SU-DHL-6 (cell line): ENCODE measurements around the gene ADCY10.

Experiments used
- CTCF ChIP-seq: fragments of 200-600 bp; sonication (generic); IDR thresholded peaks from one replicate; pipeline ENCODE4 v1.5.1; 2017; ENCODE audit warnings: antibody characterized with exemption, mild to moderate bottlenecking, low read length, moderate library complexity; ENCODE audit not compliant: insufficient read depth, poor library complexity, severe bottlenecking
- EZH2phosphoT487 ChIP-seq: fragments of 200-600 bp; sonication (generic), shearing (Covaris generic); conservative IDR thresholded peaks from 2 replicates; pipeline ENCODE4 v1.6.1; 2018; ENCODE audit warnings: mild to moderate bottlenecking, antibody characterized with exemption, low read length, moderate library complexity, mixed read lengths

DNA sequence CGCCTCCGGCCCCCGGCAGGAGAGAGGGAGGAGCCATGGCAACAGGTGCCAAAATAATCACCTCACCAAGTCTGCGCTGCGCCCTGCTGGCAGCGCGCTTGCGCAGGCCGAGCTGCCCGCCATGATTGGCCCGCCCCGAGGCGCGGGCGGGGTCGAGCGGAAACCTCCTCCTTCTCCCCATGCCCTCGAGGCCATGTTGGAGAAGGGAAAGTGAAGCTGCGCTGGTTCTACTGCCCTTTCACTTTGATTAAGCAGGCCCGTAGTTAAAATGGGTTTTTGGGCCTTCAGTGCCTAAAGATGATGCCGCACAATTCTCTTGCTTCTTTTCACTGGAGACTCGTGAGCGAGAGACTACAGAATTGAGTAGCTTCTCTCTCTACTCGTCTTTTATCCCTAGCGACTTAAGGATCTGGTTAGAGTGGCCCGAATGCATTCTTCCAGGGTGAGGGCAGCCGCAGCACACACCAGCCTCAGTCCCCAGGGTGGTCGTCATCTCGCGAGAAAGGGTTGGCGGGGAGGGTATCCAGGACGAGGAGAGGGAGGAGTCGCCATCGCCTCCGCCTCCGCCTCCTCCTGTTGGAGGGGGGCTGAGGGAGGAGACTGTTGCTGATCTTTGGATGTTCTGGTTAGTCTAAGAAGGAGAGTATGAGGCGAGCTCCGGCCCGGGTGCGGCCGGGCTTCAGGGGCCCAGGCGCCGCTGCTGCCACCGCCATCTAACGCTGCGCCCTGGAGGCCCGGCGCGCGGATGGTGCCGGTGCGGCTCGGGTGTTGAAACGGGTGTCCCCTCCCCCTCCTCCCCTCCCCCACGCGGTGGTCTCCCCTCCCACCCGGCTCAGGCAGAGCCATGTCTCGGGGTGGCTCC, 22.4 kb upstream of the ADCY10 start, which contains the start of gene DCAF6:
- TF ChIP-seq EZH2phosphoT487 (no peak), CTCF (no peak)
